GM12873 (cell line): ENCODE results near the gene VSTM1.
A peak's percentile ranks its signal among the peaks of the same experiment; 100 is the strongest.

Experiments used
- TF ChIP-seq, protein P1 (sequence below): IDR thresholded peaks from 2 replicates; pipeline ENCODE4 v1.5.1; 2012; ENCODE audit warnings: low read depth, mild to moderate bottlenecking, moderate library complexity, low read length, control low read depth; ENCODE audit not compliant: insufficient read depth; ENCODE audit errors: missing control alignments

The VSTM1 gene

DNA sequence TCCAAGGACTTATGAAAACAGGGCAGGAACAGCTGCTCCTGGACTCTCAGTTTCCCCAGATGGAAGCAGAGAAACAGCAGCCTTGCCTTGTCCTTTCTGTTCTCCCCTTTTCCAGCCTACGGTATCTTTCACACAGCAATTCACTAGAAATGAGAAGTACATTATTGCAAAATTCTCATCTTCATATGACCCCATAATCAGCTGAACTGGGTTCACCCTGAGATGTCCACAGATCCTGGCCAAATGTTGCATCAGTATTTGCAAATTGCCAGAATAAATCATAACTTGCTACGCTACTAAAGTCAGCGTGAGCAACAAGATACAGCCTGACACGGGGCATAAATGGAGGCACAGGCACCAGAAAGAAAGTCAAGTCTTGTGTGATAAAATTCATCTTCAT lies 16.1 kb downstream of the VSTM1 start:
- TF ChIP-seq, protein P1, sequence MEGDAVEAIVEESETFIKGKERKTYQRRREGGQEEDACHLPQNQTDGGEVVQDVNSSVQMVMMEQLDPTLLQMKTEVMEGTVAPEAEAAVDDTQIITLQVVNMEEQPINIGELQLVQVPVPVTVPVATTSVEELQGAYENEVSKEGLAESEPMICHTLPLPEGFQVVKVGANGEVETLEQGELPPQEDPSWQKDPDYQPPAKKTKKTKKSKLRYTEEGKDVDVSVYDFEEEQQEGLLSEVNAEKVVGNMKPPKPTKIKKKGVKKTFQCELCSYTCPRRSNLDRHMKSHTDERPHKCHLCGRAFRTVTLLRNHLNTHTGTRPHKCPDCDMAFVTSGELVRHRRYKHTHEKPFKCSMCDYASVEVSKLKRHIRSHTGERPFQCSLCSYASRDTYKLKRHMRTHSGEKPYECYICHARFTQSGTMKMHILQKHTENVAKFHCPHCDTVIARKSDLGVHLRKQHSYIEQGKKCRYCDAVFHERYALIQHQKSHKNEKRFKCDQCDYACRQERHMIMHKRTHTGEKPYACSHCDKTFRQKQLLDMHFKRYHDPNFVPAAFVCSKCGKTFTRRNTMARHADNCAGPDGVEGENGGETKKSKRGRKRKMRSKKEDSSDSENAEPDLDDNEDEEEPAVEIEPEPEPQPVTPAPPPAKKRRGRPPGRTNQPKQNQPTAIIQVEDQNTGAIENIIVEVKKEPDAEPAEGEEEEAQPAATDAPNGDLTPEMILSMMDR: no peak

DNA sequence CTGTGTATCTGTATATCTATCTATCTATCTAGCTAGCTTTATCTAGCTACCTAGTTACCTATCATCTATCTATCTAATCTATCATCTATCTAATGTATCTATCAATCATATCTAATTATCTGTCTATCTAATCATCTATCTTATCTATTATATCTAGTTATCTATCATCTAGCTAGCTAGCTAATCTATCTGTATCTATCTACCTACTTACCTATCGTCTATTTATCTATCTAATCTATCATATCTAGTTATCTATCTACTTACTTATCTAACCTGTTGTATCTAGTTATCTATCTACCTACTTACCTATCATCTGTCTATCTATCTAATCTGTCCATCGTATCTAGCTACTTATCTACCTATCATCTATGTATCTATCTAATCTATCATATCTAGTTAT lies 17.9 kb downstream of the VSTM1 start:
- TF ChIP-seq, protein P1: no peak

DNA sequence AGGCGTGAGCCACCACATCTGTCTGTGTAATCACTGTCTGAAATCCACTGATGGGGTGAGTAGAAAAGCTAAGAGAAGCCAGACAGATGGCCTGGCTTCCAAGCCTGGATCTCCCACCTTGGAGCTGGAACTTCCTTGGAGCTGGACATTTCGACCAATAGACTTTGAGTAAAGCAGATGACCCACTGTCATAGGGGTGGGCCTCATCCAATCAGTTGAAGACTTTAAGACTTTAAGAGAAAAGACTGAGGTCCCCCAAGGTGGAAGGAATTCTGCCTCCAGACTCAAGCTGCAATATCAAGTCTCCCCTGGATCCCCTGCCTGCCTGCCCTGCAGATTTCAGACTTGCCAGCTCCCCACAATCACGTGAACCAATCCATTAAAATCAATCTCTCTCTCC lies 20.7 kb downstream of the VSTM1 start:
- TF ChIP-seq, protein P1: no peak

DNA sequence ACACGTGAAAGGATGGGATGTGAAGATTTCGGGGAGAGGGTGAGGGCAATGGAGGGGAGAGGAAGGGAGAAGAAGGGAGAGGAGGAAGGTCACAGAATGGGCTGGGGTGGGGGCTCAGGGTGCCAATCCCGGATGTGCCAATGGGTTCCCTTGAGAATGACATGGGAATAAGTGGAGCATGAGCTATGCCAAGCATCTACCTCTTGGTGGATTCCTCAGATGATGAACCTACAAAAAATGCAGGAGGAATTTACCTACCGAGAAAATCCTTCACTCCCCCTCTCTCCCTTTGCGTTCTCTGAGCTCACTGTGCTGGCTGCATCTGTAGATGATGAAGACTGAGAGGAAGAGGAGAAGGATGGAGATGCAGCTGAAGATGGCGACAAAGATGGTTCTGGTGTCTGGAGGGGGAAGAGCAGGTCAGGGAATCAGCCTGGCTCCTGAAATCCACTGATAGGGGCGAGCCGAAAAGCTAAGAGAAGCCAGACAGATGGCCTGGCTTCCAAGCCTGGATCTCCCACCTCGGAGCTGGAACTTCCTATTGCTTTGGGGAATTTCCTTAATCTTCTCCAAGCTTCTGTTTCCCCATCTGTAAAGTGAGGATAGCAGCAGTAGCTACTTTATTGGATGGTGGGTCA lies 21.6 kb downstream of the VSTM1 start:
- TF ChIP-seq, protein P1: no peak

DNA sequence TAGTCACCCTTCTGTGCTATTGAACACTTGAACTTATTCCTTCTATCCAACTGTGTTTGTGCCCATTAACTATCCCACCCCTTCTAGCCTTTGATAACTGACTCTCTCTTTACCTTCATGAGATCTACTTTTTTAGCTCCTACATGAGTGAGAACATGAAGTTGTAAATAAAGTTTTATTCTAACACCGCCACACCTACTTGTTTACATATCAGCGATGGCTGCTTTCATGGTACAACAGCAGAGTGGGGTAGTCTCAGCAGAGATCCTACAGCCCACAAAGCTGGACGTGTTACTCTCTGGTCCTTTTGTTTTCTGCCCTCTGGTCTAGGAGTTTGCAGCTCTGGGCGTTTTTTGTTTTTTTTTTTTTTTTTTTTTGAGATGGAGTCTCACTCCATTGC lies 23.7 kb downstream of the VSTM1 start:
- TF ChIP-seq, protein P1: no peak

DNA sequence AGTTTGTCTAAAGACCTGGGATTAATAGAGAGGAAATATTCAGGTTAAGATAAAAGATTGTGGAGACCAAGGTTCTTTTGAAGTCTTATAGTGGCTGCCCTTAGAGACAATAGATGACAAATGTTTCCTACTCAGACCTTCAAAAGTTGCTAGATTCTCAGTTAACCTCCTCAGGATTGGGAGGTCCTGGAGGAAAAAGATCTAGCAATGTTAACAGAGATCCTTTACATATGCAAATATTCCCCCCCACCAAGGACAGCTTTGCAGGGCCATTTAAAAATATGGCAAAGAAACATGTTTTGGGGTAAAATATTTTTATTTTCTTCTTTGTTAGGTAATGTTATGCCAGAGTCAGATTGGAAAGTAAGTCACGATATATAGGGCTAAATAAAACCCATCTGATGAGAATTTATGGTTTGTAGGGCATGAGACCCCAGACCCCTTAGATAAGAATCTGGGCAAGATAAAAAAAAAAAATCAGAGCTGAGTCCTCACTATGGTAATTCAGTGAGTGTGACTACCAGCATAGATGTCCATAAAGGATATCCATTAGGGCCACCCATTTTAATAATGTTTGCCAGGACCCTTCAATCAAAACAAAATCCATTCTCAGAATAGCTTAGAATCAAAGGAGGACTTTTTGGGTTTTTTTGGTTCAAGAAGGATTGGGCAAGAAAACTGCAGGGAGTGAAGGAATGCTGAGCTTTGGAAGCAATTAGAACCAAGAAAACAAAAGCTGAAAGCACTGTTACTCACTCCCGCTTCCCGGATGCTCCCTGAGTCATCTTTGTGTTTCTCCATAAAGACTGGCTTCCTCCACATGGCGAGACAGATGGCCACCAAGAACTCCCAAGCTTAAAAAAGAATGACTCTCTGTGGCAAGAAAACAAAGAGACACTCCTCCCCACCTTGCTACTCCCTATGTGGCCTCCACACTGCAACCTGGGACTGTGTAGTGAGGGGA lies 28.2 kb downstream of the VSTM1 start:
- TF ChIP-seq, protein P1: no peak

DNA sequence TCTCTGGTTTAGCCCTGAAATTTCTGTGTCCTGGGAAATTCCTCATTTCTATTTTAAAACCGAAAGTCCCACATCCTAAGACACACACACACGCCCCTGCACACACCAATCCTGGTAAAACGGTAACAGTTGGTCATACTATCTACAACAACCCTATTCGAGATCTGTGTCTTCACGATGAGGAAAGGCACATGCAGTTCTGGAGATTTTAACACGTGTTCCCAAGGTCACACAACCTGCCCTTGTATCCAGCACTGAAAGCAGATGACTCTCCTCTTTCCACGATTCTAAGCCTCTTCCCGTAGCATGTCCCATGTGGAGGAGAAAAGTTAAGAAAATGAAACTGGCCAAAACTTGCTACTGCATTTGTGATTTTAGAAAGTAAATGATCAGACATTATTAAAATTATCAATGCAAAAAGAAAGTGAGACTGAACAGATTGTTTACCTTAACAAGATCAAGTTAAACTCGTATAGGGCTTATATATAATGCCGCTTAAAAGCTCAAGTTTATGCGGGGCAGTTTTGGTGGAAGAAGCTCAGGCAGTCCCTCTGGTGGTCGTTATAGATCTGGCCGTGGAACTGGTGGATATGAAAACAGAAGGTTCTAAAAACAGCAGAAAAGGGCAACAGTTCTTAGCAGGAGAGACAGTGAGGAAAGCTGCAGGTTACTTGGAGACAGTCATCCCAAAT lies 32.7 kb downstream of the VSTM1 start:
- TF ChIP-seq, protein P1: peak; percentile 23
